ENCODE data around the gene OAS3. TPM values are rescaled to one million over a fixed set of nuclear protein-coding genes. Genes with fewer than 3 reads are reported as not detected.
"Not testable (repeated sequence)": the region's sequence is repeated elsewhere in the genome, so short reads cannot be mapped to it uniquely, and the experiment has no call there.

The OAS3 gene
- total RNA-seq, 1 experiment from 2014 or later, result 17.4 TPM

GRCh38 chr12:112909693-112910092 lies 28.6 kb upstream of the OAS3 start:
- no TSS peak for BruUV-seq (replicated peaks)
- no peaks in the 10 kb centered on the region for H3K27me3 ChIP-seq (ENCODE audit: insufficient read depth, low read depth)
- H3K36me3 ChIP-seq (ENCODE audit: low read depth), result no peaks in the 10 kb centered on the region
- DNase-seq, result no peak
- H3F3A ChIP-seq (ENCODE audit: insufficient read depth, low read depth), result no peaks in the 10 kb centered on the region; the same call in 1 of the 2 replicates
- no peak overlapping the region for H3K4me2 ChIP-seq
- H3K4me1 ChIP-seq (replicated peaks; ENCODE audit: insufficient read depth), result peaks cover 18% of the 10 kb centered on the region; the same call in 1 of the 2 replicates
- TF ChIP-seq EZH2 (IDR thresholded peaks at IDR 0.05; ENCODE audit: low read depth) (no peak), CTCF (conservative IDR thresholded peaks at IDR 0.05) (no peak)
- no peak overlapping the region for H3K4me3 ChIP-seq
- no peak overlapping the region for H3K27ac ChIP-seq
- H2AFZ ChIP-seq, result no peak overlapping the region
- POLR2A ChIA-PET (ENCODE audit: unreplicated experiment), result no interaction called here
- no peaks in the 10 kb centered on the region for H3K9me3 ChIP-seq (ENCODE audit: insufficient read depth, low read depth)
- intact Hi-C loops (cut with micrococcal nuclease; ENCODE audit: unreplicated experiment), result loop anchor here (10.0 kb wide), 2 partner anchors 85 to 245 kb away; no protein-coding TSS in a partner anchor
- H3K9me2 ChIP-seq (ENCODE audit: insufficient read depth), result no peaks in the 10 kb centered on the region
- no peaks in the 10 kb centered on the region for H4K20me1 ChIP-seq (ENCODE audit: insufficient read depth)
- no peaks in the 10 kb centered on the region for H3K79me2 ChIP-seq (ENCODE audit: low read depth)
- CTCF ChIA-PET, result no interaction called here

GRCh38 chr12:112913038-112913688 lies 25.1 kb upstream of the OAS3 start:
- H3K27me3 ChIP-seq (ENCODE audit: insufficient read depth, low read depth), result no peaks in the 10 kb centered on the region
- no peaks in the 10 kb centered on the region for H3K79me2 ChIP-seq (ENCODE audit: low read depth)
- no peaks in the 10 kb centered on the region for H4K20me1 ChIP-seq (ENCODE audit: insufficient read depth)
- no peak for DNase-seq
- POLR2A ChIA-PET (ENCODE audit: unreplicated experiment), result interaction anchor here (0.7 kb wide), 1 partner anchor 120 kb away, joined by 4 read pairs; no protein-coding TSS in a partner anchor
- TF ChIP-seq EZH2 (IDR thresholded peaks at IDR 0.05; ENCODE audit: low read depth) (no peak), CTCF (conservative IDR thresholded peaks at IDR 0.05) (no peak)
- no peak overlapping the region for H3K4me2 ChIP-seq
- intact Hi-C loops (cut with micrococcal nuclease; ENCODE audit: unreplicated experiment), result no loop called here
- H3K27ac ChIP-seq, result no peak overlapping the region
- H3F3A ChIP-seq (ENCODE audit: insufficient read depth, low read depth), result peaks cover 7% of the 10 kb centered on the region; the same call in 1 of the 2 replicates
- peaks cover 11% of the 10 kb centered on the region for H3K4me1 ChIP-seq (replicated peaks; ENCODE audit: insufficient read depth)
- H3K9me3 ChIP-seq (ENCODE audit: insufficient read depth, low read depth), result no peaks in the 10 kb centered on the region
- CTCF ChIA-PET, result no interaction called here
- H3K36me3 ChIP-seq (ENCODE audit: low read depth), result no peaks in the 10 kb centered on the region
- H3K9me2 ChIP-seq (ENCODE audit: insufficient read depth), result no peaks in the 10 kb centered on the region
- H3K4me3 ChIP-seq, result no peak overlapping the region
- no TSS peak for BruUV-seq (replicated peaks)
- no peak overlapping the region for H2AFZ ChIP-seq

- H3F3A ChIP-seq (ENCODE audit: insufficient read depth, low read depth); H3K36me3 ChIP-seq (ENCODE audit: low read depth); DNase-seq; H4K20me1 ChIP-seq (ENCODE audit: insufficient read depth); H3K79me2 ChIP-seq (ENCODE audit: low read depth); H3K4me3 ChIP-seq; POLR2A ChIA-PET (ENCODE audit: unreplicated experiment); H3K9me2 ChIP-seq (ENCODE audit: insufficient read depth); H3K9me3 ChIP-seq (ENCODE audit: insufficient read depth, low read depth); H3K27me3 ChIP-seq (ENCODE audit: insufficient read depth, low read depth); intact Hi-C loops (cut with micrococcal nuclease; ENCODE audit: unreplicated experiment); H2AFZ ChIP-seq; BruUV-seq (replicated peaks); H3K4me2 ChIP-seq; H3K27ac ChIP-seq; CTCF ChIA-PET: not testable (repeated sequence)
- peaks cover 11% of the 10 kb centered on the region for H3K4me1 ChIP-seq (replicated peaks; ENCODE audit: insufficient read depth)
These were observed 24.4 kb upstream of the OAS3 start for GRCh38 chr12:112913888-112914287.
